Measurements from ENCODE around the gene CDH13.

Gene CDH13

GRCh38 chr16:82936941-82937551, 310.3 kb downstream of the CDH13 start:
- ChIA-PET CTCF (interaction anchor here (0.7 kb wide), 1 partner anchor 47 kb away, joined by 4 read pairs; no protein-coding TSS in a partner anchor), POLR2A (interaction anchor here (0.9 to 1.4 kb wide), 2 partner anchors 13 to 49 kb away, joined by 4 to 5 read pairs; no protein-coding TSS in a partner anchor)
- no peak for TF ChIP-seq ZSCAN5A (tag by site-specific recombination; IDR thresholded peaks at IDR 0.05)
- TF ChIP-seq ZBTB21 (tag by site-specific recombination; IDR thresholded peaks at IDR 0.05): no peak
- Histone ChIP-seq H3K36me3 (ENCODE audit: control insufficient read depth in 2 of 2, insufficient read depth in 1 of 2, low read length in 2 of 2) (no peaks in the 10 kb centered on the region), H3K4me1 (ENCODE audit: control insufficient read depth, insufficient read depth, low read length) (peaks cover 9% of the 10 kb centered on the region), H3K27ac (ENCODE audit: extremely low read depth, low read depth, low read length) (no peak overlapping the region; the same call in 1 of the 2 replicates), H3K4me3 (ENCODE audit: low read depth, low read length) (no peak overlapping the region), H3K9me3 (ENCODE audit: control insufficient read depth, insufficient read depth, low read depth, low read length) (no peaks in the 10 kb centered on the region)

GRCh38 chr16:82937926-82938520, 311.3 kb downstream of the CDH13 start:
- Histone ChIP-seq H3K9me3 (ENCODE audit: control insufficient read depth, insufficient read depth, low read depth, low read length) (no peaks in the 10 kb centered on the region), H3K27ac (ENCODE audit: extremely low read depth, low read depth, low read length) (no peak overlapping the region), H3K4me1 (ENCODE audit: control insufficient read depth, insufficient read depth, low read length) (peaks cover 9% of the 10 kb centered on the region), H3K36me3 (ENCODE audit: control insufficient read depth in 2 of 2, insufficient read depth in 1 of 2, low read length in 2 of 2) (no peaks in the 10 kb centered on the region), H3K4me3 (ENCODE audit: low read depth, low read length) (no peak overlapping the region)
- ChIA-PET POLR2A (interaction anchor here (0.9 to 1.4 kb wide), 2 partner anchors 50 to 65 kb away, joined by 3 to 4 read pairs; no protein-coding TSS in a partner anchor), CTCF (interaction anchor here (0.6 to 0.7 kb wide), 2 partner anchors 46 to 764 kb away, joined by 3 to 4 read pairs; no protein-coding TSS in a partner anchor)
- no peak for TF ChIP-seq CTCF (tag by site-specific recombination; IDR thresholded peaks at IDR 0.05)
- TF ChIP-seq TCF7L2 (IDR thresholded peaks at IDR 0.05; ENCODE audit: borderline replicate concordance, low read depth, low read length): peak; percentile 32; the same call in 1 of the 2 replicates
- TF ChIP-seq ZNF26 (tag by site-specific recombination; IDR thresholded peaks at IDR 0.05): no peak
- TF ChIP-seq ZNF670 (tag by site-specific recombination; IDR thresholded peaks at IDR 0.05; ENCODE audit: low read depth): no peak

GRCh38 chr16:82943371-82943770, 316.6 kb downstream of the CDH13 start:
- Histone ChIP-seq H3K4me3 (ENCODE audit: low read depth, low read length) (no peak overlapping the region), H3K36me3 (ENCODE audit: control insufficient read depth in 2 of 2, insufficient read depth in 1 of 2, low read length in 2 of 2) (no peaks in the 10 kb centered on the region), H3K27ac (ENCODE audit: extremely low read depth, low read depth, low read length) (no peak overlapping the region), H3K4me1 (ENCODE audit: control insufficient read depth, insufficient read depth, low read length) (no peaks in the 10 kb centered on the region), H3K9me3 (ENCODE audit: control insufficient read depth, insufficient read depth, low read depth, low read length) (no peaks in the 10 kb centered on the region)
- no peak for TF ChIP-seq ZNF24 (tag by site-specific recombination; IDR thresholded peaks at IDR 0.05)
- no peak for TF ChIP-seq ZNF292 (tag by site-specific recombination; IDR thresholded peaks at IDR 0.05; ENCODE audit: borderline replicate concordance, low read depth)
- no peak for TF ChIP-seq ZBTB21 (tag by site-specific recombination; IDR thresholded peaks at IDR 0.05)
- CTCF ChIA-PET: no interaction called here
- POLR2A ChIA-PET: no interaction called here

- ChIA-PET POLR2A (no interaction called here), CTCF (no interaction called here)
- no peak overlapping the region for H3K4me3 ChIP-seq (ENCODE audit: low read depth, low read length)
- TF ChIP-seq ZNF549 (tag by site-specific recombination; IDR thresholded peaks at IDR 0.05) (no peak), ZBTB7A (tag by site-specific recombination; IDR thresholded peaks at IDR 0.05; ENCODE audit: low read depth) (no peak), ZBTB44 (tag by site-specific recombination; IDR thresholded peaks at IDR 0.05) (no peak), ZNF791 (tag by site-specific recombination; IDR thresholded peaks at IDR 0.05) (no peak)
- H3K27ac ChIP-seq (ENCODE audit: extremely low read depth, low read depth, low read length): no peak overlapping the region
- H3K9me3 ChIP-seq (ENCODE audit: control insufficient read depth, insufficient read depth, low read depth, low read length): no peaks in the 10 kb centered on the region
- no peaks in the 10 kb centered on the region for H3K4me1 ChIP-seq (ENCODE audit: control insufficient read depth, insufficient read depth, low read length)
- H3K36me3 ChIP-seq (ENCODE audit: control insufficient read depth in 2 of 2, insufficient read depth in 1 of 2, low read length in 2 of 2): no peaks in the 10 kb centered on the region
These were observed 318.8 kb downstream of the CDH13 start for GRCh38 chr16:82945420-82946101.

All from HEK293 (cell line).